Measurements from ENCODE around the gene PABPC5.

The PABPC5 gene

DNA sequence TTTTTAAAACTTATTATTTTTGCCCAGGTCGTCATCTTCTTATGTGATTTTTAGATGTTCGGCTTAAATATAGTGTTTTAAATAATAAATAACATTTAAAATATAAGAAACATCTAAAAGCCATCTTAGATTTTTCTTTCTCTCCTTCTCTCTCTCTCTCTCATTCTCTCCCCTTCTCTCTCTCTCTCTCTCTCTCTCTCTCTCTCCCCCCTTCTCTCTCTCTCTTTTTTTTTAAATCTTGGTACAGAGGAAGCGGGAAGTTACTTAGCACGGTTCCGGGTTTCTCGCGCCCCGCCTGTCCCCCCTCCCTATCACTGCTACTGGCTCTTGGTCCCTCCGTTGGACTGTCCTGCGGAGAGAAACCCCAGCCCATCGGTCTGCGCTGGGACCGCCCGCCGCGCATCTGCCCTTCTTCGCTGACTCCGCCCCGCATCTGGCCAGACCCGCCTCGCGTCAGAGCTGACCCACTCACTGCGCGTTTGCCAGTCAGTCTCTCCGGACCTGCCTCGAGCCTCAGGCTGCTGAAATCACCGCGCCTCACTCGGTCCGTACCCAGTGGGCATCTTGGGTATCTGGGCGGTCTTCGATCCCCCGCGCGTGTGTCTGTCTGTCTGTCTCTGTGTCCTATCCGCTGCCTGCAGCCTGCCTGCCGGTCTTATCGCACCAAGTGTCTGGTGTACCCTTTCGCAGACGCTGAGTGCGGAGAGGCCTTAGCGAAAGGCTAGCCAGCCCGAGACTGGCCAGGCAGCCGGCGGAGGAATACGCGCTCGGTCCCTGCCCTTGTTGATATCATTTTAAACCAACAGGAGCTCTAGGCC is at the start of gene PABPC5:
Gene PABPC5 (plus strand): TSS at position 489 of the 818 bp plus-strand sequence. CDS start 739 bp downstream, outside the sequence.
- DNase-seq = no peak

GRCh38 chrX:91389026-91389425 is 45.6 kb upstream of the PABPC5 start:
- no peak for DNase-seq

- DNase-seq = no peak
Measured at GRCh38 chrX:91414713-91415112, 19.9 kb upstream of the PABPC5 start.

DNA sequence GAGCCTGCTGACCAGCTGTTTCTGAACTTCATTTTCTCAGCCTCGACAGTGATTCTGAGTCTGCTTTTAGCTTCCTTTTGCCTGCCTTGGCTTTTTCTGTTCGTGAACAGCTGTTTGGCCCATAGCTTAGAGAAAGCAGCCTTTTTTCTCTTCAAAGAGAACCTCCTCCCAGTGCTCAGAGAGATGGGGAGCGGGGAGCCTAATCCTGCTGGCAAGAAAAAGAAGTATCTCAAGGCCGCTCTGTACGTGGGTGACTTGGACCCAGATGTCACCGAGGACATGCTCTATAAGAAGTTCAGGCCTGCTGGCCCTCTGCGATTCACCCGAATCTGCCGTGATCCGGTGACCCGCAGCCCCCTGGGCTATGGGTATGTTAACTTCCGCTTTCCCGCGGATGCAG is 756 bp downstream of the PABPC5 start:
- no peak for DNase-seq

Measured in HCEC 1CT (cell line).